HG02678 (cell line): ENCODE measurements around the gene CDK5RAP1.

Source experiments
- ATAC-seq: cut with Tn5 transposase; IDR thresholded peaks from one replicate; pipeline ENCODE4 v1.9.1; 2021; ENCODE audit warnings: mild to moderate bottlenecking, moderate library complexity; ENCODE audit not compliant: unreplicated experiment

Gene CDK5RAP1

DNA sequence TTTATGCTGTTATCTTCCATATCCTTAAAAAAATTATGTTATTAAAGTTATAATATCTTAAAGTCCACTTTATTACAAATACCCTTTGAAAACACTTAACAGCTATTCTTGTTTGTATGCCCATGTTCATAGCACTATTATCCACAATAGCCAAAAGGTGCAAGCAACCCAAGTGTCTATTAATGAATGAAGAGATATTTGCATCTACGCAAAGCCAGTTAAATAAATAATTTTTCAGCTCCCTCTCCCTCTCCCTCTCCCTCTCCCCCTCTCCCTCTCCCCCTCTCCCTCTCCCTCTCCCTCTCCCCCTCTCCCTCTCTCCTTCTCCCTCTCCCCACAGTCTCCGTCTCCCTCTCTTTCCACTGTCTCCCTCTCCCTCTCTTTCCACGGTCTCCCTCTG, 13.1 kb downstream of the CDK5RAP1 start:
- no peak for ATAC-seq

DNA sequence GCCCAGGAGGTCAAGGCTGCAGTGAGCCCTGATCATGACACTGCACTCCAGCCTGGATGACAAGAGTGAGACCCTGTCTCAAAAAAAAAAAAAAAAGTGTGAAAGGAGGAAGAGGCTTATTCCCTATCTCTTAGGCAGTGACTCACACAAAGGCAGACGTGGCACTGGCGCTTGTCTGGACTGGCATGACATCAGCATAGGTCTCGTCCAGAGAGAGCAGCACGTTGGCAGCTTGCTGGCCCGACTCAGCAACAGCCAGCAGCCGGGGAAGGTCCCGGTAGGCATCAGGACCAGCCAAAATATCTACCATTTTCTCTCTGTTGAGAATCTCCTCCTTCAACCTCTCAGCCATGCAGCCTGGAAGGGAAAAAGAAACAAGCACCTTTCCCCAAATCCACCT, 14.1 kb downstream of the CDK5RAP1 start:
- no peak for ATAC-seq

DNA sequence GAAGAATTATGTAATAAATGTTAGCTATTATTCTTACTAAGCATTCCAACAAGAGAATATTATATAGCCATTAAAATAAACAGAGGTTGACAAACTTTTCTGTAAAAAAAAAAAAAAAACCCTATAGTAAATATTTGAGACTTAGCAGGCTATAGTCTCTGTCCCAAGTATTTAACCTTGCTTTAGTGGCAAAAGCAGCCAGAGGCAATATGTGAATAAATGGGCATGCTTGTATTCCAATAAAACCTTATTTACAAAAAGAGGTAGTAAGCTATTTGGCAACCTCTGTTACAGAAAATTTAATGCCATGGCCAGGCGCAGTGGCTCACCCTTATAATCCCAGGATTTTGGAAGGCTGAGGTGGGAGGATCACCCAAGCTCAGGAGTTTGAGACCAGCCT, 14.6 kb downstream of the CDK5RAP1 start:
- ATAC-seq, result no peak

DNA sequence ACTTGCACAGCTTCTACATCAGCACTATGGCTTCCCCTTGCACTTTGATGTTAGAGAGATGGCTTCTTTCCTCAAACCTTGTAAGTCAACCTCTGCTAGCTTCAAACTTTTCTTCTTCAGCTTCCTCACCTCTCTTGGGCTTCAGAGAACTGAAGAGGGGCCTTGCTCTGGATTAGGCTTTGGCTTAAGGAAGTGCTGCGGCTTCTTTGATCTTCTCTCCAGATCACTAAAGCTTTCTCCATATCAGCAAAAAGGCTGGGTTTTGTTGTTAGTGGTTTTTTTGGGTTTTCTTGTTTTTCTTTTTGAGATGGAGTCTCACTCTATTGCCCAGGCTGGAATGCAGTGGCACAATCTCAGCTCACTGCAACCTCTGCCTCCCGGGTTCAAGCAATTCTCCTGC, 24.0 kb downstream of the CDK5RAP1 start:
- no peak for ATAC-seq

DNA sequence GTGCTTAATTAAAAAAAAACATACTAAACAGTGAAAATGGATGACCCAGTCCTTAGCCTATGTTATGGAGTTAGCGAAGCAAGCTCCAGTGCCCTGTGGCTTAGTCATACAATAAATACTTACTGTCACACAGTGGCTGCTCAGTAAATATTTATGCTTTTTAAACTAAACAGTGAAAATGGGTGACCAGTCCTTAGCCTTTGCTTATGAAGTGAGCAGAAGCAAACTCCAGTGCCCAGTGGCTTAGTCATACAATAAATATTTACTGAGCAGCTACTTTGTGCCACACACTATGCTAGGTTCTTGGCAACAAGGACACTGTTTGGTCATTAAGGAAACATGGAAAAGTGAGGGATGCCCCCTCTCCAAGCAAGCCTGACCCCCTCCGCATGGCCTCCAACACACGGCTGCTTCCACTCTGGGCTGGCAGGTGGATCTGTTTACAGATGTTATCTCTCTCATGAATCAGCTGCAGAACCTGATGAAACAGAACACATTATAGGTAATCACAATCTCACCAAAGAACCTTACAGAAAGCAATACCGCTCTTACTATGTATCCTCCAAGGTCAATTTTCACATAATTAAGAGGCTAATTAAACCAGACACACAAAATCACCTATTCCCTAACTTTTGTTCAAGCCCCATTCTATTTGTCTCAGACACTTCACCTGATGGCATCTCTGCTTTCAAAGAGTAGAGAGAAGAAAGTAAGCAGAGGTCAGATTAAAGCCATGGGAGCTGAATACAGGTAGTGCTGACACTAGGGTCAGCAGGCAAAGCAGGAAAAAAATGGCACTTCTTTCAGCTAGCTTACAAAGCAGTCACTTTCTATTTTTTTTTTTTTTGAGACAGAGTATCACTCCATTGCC, 27.3 kb downstream of the CDK5RAP1 start:
- no peak for ATAC-seq

DNA sequence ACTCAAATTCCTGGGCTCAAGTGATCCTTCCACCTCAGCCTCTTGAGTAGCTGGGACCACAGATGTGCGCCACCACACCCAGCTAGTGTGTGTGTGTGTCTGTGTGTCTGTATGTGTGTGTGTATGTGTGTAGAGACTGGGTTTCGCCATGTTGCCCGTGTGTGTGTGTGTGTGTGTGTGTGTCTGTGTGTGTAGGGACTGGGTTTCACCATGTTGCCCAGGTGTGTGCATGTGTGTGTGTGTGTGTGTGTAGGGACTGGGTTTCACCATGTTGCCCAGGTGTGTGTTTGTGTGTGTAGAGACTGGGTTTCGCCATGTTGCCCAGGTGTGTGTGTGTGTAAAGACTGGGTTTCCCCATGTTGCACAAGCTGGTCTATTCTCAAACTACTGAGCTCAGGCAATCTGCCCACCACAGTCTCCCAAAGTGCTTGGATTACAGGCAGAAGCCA, 28.3 kb downstream of the CDK5RAP1 start:
- ATAC-seq, result no peak

DNA sequence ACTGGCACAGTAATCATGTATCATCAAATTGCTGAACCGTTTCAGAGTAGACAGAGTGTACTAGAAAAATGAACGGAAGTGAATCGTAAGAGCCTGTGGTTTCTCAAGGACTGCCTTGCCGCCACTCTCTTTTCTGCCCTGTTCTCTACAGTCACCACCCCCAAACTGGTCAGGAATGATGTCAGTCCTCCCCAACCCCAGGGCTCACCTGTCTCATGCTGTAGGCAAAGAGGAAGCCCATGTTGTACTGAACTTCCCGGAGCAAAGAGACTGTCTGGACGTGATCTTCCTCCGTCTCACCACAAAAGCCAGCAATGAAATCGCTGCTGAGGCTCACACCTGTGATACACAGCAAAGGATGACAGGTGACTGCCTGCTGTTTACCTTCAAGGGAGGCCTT, 31.0 kb downstream of the CDK5RAP1 start:
- ATAC-seq, result no peak

DNA sequence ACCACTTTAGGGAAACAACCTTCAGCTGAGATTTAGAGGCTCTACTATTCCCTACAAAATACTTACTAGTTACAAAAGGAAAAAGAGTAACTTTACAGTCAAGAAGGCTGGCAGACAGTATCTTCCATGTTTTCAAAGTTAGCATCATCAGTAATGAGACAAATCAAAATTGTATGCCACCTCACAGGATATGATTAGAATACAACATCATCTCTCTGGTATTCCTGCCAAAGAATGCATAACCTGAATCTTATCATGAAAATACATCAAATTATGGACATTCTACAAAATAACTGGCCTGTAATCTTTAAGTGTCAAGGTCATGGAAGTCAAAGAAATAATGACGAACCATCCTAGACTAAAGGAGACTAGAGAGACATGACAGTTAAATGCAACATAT, 38.4 kb downstream of the CDK5RAP1 start:
- no peak for ATAC-seq

DNA sequence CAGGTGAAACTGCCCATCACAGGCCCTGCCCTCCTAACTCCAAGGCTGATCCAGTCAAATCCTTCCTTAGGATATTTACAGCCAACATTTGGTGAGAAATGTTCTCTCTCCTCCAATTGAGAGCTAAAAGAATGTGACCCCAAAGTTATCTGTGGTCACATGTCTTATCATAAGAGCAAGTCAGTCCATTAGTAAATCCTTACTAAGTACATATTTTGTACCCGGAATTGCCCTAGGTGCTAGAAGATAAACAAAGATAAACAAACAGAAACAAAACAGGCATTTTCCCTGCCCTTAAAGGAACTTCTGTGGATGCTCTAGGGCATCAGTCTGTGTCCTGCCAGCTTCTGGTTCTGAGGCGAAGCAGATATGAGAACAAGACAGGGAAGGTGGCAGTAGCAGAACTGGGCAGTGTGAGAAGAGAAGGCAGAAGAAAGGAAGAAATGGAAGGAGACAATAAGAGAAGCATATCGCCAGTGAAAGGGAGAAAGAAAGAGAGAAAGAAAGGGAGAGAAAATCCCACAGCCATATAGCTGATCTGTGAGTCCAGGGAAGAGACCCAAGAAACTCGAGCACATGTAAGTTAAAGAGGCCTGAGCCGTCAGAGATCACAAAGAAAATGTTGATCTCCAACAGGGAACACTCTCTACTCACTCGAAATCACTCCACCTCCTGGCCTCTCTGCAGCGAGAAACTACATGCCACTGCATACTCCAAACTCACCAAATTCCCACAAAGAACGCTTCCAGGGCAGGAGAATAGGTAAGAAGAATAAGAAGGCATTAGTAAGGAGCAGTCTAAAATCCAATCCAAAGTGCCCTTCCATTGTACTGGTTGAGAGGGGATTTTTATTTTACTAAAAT, 41.7 kb downstream of the CDK5RAP1 start:
- no peak for ATAC-seq

DNA sequence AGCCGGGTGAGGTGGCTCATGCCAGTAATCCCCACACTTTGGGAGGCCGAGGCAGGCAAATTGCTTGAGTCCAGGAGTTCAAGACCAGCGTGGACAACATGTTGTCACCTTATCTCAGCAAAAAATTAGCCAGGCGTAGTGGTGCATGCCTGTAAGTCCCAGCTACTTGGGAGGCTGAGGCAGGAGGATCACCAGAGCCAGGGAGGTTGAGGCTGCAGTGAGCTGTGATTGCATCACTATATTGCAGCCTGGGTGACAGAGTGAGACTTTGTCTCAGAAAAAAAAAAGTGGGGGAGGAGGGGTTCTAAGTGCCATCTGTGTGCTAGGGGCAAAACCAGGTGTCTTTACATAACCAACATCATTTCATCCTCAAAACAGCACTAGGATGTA, 48.3 kb downstream of the CDK5RAP1 start:
- no peak for ATAC-seq

DNA sequence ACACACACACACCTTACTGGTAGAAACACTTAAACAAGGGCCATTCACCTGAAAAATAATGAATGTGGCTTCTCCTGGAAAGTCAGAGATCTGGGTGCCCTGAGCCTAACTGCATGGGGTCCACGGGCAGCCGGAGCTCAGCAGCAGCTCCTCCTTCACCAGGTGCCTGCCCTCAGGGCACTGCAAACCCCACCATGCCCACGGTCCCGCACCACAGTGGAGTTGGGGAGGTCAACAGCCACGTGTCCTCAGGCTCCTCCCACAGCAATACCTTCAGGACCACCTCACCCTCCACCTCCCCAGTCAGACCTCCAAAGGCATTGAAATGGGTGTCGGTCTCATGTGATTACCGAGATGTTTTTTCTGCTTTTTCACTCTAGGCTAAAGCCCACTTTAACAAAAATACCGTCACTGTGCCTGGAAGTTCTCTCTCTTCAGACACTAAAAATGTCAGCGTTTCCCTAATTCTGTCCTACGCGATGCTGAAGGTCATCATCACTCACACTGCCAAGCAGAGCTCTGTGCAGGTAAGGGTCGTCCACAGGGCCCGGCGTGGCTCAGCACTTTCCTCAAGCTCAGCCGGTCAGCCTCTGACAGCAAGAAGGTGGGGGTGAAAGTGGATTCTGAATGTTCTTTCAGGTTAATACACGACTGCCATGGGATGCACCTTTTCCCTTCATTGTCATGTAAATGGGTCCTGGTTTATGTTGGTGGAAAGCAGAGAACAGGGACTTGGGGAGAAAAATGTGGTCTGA, 48.9 kb downstream of the CDK5RAP1 start:
- ATAC-seq, result no peak

DNA sequence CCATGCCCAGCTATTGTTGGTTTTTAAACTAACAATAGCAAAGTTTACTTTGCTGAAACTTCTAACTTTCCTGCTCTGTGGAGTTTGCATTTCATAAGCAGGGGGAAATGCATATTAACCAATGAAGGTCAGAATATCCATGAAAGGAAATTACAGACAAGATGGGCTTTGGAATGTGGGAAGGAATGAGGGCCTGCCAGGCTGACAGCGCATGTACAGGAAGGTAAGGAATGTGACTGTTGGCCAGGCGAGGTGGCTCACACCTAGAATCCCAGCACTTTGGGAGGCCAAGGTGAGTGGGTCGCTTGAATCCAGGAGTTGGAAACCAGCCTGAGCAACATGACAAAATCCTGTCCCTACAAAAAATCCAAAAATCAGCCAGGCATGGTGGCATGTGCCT, 49.6 kb downstream of the CDK5RAP1 start:
- no peak for ATAC-seq

DNA sequence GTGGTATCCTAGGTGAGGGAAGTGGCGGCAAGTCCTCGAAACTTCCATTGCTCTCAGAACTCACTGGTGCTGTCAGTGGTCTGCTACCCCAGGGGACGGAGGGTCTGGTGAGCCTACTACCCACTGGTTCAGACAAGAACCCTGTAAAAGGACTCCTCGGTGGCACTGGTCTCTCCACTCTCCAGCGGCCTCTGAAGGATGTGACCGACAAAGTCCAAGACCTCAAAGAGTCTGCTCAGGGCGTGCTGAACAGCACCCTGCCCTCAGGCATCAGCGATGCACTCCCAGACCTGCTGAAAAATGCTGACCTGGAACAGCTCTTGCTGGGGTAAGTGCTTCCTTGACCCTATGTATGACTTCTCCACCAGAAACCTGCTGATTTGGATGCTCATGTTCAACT, 51.8 kb downstream of the CDK5RAP1 start:
- no peak for ATAC-seq

DNA sequence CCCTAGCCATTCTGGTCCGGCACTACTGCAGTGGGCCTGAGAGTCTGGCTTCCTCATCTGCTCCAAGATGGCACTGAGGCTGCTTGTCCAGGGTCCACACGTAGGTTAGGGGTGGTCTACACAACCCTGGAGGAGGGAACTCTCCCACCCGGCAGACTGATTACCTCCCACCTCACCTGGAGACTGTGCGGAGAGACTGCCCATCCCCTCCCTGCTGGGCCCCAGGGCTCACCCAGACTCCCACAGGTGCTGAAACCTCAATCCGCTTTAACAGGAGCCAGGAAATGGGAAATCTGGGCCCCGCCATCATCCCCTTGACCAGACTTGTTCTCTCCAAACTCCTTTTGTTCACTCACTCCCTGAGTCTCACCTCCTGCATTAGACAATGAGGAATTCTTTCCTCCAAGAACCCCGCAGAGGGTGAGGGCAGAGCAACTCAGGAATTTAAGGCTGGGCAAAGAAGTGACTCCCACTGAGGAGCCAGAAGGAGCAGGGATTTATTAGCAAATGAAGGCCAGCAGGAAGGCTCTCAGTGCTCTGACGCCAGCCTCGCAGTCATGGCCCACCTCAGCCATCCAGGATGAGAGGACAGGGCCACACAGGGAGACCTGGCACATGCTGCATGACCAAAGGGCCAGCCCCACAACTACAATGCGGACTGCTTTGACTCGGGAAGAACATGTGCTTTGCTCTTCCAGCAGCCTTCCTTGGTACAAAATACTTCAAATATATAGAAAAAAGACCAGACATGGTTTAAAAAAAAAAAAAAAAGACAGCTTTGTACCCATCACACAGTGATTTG, 53.0 kb downstream of the CDK5RAP1 start:
- ATAC-seq, result no peak

DNA sequence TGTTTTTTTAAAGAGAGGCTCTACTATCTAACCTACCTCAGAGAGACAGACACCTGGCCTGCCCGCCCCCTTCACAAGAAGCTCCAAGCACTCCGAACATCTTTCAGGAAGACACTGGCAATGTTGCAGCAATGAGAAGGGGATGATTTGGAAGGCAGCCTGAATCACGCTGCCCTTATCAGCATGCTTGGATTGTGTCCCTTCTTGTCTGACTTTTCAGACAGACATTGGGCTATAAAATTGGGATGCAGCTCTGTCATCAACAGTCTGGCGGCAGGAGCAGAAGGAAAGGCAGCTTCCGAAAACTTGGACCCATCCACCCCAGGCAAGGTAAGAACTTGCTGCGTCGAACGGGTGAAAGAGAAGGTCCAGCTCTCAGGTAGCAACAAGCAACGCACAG, 56.0 kb downstream of the CDK5RAP1 start:
- no peak for ATAC-seq

DNA sequence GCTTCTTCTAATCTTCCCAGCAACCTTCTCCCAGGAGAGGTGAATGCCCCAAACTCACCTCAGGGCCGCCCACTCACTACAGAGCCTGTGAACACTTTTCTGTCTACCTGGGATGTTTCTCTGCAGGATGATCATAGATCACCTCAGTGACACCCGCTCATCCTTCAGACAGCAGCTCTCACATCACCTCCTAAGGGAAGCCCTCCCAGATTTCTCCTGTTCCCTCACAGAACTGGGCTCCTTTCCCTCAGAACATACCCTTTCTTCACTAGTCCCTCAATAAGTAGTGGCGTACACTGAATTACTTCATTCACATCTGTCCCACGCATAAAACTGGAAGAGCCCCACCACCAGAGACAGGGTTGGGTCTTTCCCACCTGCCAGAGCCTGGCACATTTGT, 57.8 kb downstream of the CDK5RAP1 start:
- ATAC-seq, result no peak

DNA sequence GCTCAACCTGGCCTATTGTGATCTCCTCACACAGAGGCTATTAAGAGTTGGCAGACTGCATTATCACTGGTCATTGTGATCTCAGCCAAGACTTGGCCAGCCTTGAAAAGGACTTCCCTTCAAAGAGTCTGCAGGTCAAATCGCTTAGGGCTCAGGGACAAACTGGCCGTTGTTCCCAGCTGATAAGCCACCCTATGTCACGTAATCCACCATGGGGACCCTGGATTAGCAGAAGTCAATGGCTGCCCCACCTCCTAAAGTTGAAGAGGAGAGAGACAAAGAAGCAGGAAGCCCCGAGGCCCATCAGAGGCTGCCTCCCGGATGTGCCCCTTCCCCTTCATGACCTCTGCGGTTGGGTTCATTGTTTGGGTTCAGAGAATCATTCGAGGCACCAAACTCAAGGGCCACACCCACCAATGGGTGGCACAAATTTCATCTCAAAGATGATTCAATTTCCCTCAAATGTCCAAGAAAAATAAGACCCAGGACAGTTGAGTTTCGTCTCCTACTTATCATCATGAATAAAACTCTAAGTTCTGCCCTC, 61.7 kb downstream of the CDK5RAP1 start:
- ATAC-seq, result no peak

DNA sequence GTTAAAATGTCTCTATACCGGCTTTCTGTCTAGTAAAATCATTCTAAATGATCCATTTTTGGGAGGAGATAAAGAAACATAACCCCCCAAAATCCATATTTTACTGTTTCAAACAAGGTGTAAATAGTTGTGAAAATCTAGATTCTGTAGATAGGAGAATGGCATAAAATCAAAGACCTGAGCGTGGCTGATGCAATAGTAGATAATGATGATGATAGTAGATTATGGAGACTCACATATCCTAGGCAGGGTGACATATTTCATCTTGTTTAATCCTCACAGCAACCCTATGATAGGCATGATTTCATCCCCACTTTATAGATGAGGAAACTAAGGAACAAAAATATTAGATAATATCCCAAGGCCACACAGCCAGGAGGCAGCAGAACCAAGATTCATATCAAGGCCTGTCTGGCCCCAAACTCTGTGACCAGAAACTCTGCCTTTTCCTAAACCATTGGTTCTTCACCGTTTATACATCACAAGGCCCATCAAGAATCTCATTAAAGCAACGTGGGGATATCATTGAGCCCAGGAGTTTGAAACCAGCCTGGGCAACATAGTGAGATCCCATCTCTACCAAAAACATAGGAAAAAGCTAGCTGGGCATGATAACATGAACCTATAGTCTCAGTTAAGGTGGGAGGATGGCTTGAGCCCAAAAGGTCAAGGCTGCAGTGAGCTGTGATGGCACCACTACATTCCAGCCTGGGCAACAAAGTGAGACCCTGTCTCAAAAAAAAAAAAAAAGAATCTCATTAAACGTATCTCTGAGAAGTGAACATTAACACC, 62.7 kb downstream of the CDK5RAP1 start:
- no peak for ATAC-seq

DNA sequence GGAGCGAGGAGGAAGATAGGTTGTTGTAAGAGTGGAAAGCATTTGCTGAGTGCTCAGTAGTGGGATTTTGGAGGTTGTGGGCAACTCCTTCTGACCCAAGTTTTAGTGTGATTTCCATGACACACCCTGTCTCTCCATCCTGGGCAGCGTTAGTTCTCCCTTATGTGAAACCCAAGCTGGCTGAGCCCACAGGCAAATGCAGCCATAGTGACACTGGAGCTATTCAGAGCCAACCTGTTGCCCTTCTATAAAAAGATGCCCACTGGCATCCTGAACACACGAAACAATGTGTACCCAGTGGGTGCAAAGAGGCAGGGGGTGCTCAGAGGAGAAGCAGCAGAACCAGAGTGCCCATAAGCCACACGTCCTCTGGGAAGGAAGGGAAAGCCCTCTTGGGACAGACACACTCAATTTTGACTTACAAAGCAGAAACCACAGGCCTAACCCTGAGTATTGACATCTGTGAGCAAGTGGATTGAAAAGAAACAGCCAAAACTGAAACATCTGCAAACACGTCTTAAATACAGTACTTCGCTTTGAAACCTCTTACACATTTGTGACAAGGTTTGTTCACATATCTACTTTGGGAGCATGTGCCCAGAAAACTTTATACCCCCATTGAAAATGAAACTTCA, 63.7 kb downstream of the CDK5RAP1 start:
- ATAC-seq, result no peak
